Measurements from ENCODE around the gene SCGB3A2. TPM values are rescaled to one million over a fixed set of nuclear protein-coding genes. Genes with fewer than 3 reads are reported as not detected.
"Not testable (repeated sequence)": the region's sequence is repeated elsewhere in the genome, so short reads cannot be mapped to it uniquely, and the experiment has no call there.

SCGB3A2 gene
- polyA plus RNA-seq, 3 donors from 2014 or later, result not detected

DNA sequence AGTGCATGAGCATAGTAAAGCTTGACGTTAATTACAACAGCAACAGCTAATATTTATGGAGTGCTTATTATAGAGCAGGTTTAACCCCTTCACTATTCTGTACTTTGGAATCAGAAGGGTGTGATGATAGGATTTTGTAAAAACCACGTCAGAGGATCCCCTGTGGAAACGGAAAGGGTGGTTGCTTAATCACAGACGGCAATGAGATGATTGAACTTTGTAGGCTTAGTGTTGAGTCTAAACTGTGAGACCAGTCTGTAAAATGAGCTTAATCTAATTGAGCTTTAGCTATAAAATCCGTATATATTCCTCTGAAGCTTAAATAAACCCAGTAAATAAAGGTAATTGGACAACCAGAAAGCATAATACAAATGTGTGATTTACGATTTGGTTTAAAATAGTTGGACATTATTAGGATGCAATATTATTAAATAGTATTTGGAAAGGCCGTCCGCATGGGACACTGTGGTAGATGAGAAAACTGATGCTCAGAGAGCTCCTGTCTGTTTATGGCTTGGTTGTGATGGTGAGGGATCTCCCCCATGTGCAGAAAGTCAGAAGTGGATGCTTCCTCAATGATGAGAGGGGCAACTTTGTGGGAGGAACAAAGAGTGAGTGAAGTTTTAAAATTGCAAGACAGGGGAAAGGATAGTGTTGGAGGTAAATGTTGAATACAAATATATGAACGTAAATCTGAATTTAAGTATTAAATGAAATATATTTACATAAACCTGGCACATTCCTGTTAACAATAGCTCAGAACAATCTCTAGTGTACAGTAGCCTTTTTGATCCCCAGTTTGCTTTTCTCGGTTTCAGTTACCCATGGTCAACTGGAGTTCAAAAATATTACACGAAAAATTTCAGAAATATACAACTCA, 23.4 kb upstream of the SCGB3A2 start:
- Mint-ChIP-seq H3K27ac (no peak overlapping the region), H3K4me3 (no peak overlapping the region), H3K4me1 (peaks cover 2 to 6% of the 10 kb centered on the region in 2 donors), H3K9me3 (no peaks in the 10 kb centered on the region), H3K27me3 (ENCODE audit: low read depth in 3 of 3) (peaks cover 2 to 6% (median 4%) of the 10 kb centered on the region in 3 donors), H3K36me3 (no peaks in the 10 kb centered on the region)
- no peak for DNase-seq

DNA sequence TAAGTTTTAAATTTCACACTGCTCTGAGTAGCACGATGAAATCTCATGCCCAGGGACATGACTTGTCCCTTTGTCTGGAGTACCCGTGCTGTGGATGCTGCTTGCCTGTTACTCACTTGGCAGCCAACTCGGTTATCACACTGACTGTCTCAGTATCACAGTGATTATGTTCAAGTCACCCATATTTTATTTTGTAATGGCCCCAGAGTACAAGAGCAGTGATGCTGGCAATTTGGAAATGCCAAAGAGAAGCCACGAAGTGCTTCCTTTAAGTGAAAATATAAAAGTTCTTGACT, 22.8 kb upstream of the SCGB3A2 start:
- peaks cover 2 to 6% (median 4%) of the 10 kb centered on the region in 3 donors for H3K27me3 Mint-ChIP-seq (ENCODE audit: low read depth in 3 of 3)
- peaks cover 2 to 6% of the 10 kb centered on the region in 2 donors for H3K4me1 Mint-ChIP-seq
- no peaks in the 10 kb centered on the region for H3K9me3 Mint-ChIP-seq
- no peak overlapping the region for H3K27ac Mint-ChIP-seq
- DNase-seq, result no peak
- H3K36me3 Mint-ChIP-seq, result no peaks in the 10 kb centered on the region
- H3K4me3 Mint-ChIP-seq, result no peak overlapping the region

DNA sequence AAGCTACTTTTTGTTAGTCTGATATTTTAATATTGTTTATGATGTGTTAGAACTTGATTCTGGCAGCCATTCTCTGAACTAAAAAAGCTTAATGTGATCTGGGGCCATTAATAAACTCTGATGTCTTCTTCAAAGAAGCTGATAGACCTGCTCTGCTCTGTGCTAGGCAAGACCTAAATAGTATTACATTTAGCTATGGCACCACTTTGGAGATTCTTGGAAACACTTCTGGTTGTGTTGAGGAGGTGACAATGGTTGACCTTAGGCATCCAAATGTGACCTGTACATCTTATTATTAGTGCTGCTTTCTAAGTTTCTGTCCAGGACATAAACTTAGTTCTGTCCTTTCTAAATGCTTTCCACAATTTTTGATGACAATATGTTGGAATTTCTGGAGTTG, 21.7 kb upstream of the SCGB3A2 start:
- H3K36me3 Mint-ChIP-seq, result no peaks in the 10 kb centered on the region
- no peaks in the 10 kb centered on the region for H3K9me3 Mint-ChIP-seq
- peaks cover 4 to 6% (median 5%) of the 10 kb centered on the region in 3 donors for H3K27me3 Mint-ChIP-seq (ENCODE audit: low read depth in 3 of 3)
- no peak overlapping the region for H3K4me3 Mint-ChIP-seq
- no peak overlapping the region for H3K27ac Mint-ChIP-seq
- peaks cover 2 to 6% of the 10 kb centered on the region in 2 donors for H3K4me1 Mint-ChIP-seq
- no peak for DNase-seq

GRCh38 chr5:147857302-147858129, 21.0 kb upstream of the SCGB3A2 start:
- Mint-ChIP-seq H3K27ac (no peak overlapping the region), H3K9me3 (no peaks in the 10 kb centered on the region), H3K4me3 (no peak overlapping the region), H3K36me3 (no peaks in the 10 kb centered on the region), H3K4me1 (peaks cover 2 to 6% of the 10 kb centered on the region in 2 donors), H3K27me3 (ENCODE audit: low read depth in 3 of 3) (peaks cover 4 to 6% (median 5%) of the 10 kb centered on the region in 3 donors)
- DNase-seq, result peak; percentile 6 to 37 (median 19)

- no peak for DNase-seq
- H3K36me3 Mint-ChIP-seq, result no peaks in the 10 kb centered on the region
- peaks cover 2 to 6% of the 10 kb centered on the region in 2 donors for H3K4me1 Mint-ChIP-seq
These were observed 19.9 kb upstream of the SCGB3A2 start for GRCh38 chr5:147858565-147858964.

DNA sequence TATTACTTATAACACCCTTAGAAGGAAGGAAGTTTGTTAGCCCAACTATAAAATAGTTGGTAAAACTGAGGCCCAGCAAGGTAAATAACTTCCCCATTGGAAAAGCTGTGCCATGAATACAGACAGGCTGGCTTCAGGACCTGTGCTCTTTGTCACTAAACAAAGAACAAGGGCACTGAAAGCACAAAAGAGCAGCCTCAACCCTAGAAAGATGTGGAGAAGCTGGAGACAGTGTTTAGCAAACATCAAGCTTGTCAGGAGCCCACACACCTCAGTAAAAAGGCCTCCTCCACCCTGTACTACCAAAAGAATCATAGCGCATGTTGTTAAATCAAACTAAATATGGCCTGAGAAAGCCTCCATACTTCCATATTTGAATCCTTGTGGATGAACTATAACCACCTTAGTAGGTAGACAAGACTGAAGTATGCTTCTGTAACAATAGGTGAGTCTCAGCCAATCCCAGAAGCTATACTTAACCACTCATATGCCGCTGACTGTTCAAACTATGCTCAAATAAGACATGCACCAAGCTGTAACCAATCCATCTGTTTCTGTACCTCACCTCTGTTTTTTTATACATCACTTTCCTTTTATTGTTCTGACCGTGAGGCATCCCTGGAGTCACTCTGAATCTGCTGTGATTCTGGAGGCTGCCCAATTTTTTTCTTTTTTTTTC, 18.4 kb upstream of the SCGB3A2 start:
- no peak overlapping the region for H3K27ac Mint-ChIP-seq
- H3K9me3 Mint-ChIP-seq, result no peaks in the 10 kb centered on the region
- DNase-seq, result no peak
- H3K4me3 Mint-ChIP-seq, result no peak overlapping the region
- peaks cover 2 to 6% of the 10 kb centered on the region in 2 donors for H3K4me1 Mint-ChIP-seq
- peaks cover 0 to 5% (median 2%) of the 10 kb centered on the region in 3 donors for H3K27me3 Mint-ChIP-seq (ENCODE audit: low read depth in 3 of 3)
- no peaks in the 10 kb centered on the region for H3K36me3 Mint-ChIP-seq

More at GRCh38 chr5:147858565-147858964, 19.9 kb upstream of the SCGB3A2 start:
- Mint-ChIP-seq H3K27ac (no peak overlapping the region), H3K27me3 (ENCODE audit: low read depth in 3 of 3) (peaks cover 4 to 6% (median 5%) of the 10 kb centered on the region in 3 donors), H3K4me3 (no peak overlapping the region), H3K9me3 (no peaks in the 10 kb centered on the region)

DNA sequence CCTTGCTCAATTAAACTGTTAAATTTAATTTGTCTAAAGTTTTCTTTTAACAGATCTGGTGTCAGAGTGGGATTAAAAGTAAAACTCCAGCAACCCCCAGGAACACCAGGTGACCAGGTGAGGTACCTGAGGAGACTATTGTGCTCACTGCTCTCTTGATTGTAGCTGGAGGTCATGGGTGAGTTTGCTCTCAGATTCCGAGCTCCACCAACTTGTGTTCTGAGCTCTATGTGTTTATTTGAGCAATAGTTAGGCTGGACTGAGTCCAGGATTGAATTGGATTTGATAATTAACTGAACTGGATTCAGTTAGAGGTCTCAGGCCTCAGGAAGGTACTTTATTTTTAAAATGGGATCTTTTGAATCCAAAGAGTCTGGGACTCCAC, 17.9 kb upstream of the SCGB3A2 start:
- Mint-ChIP-seq H3K36me3 (no peaks in the 10 kb centered on the region), H3K4me1 (peaks cover 2 to 6% of the 10 kb centered on the region in 2 donors), H3K4me3 (no peak overlapping the region), H3K27ac (no peak overlapping the region), H3K9me3 (no peaks in the 10 kb centered on the region), H3K27me3 (ENCODE audit: low read depth in 3 of 3) (peaks cover 0 to 5% (median 0%) of the 10 kb centered on the region in 3 donors)
- no peak for DNase-seq

GRCh38 chr5:147863454-147864158, 14.9 kb upstream of the SCGB3A2 start:
- Mint-ChIP-seq H3K27me3 (ENCODE audit: low read depth in 3 of 3) (peaks cover 0 to 12% (median 0%) of the 10 kb centered on the region in 3 donors), H3K4me3 (no peak overlapping the region), H3K36me3 (no peaks in the 10 kb centered on the region), H3K27ac (no peak overlapping the region), H3K9me3 (no peaks in the 10 kb centered on the region), H3K4me1 (no peaks in the 10 kb centered on the region)
- no peak for DNase-seq

- no peaks in the 10 kb centered on the region for H3K36me3 Mint-ChIP-seq
- H3K27ac Mint-ChIP-seq, result no peak overlapping the region
- no peaks in the 10 kb centered on the region for H3K4me1 Mint-ChIP-seq
- peaks cover 0 to 18% (median 2%) of the 10 kb centered on the region in 3 donors for H3K27me3 Mint-ChIP-seq (ENCODE audit: low read depth in 3 of 3)
- H3K4me3 Mint-ChIP-seq, result no peak overlapping the region
- H3K9me3 Mint-ChIP-seq, result no peaks in the 10 kb centered on the region
- DNase-seq, result no peak
These were observed 9.4 kb upstream of the SCGB3A2 start for GRCh38 chr5:147869112-147869511.

DNA sequence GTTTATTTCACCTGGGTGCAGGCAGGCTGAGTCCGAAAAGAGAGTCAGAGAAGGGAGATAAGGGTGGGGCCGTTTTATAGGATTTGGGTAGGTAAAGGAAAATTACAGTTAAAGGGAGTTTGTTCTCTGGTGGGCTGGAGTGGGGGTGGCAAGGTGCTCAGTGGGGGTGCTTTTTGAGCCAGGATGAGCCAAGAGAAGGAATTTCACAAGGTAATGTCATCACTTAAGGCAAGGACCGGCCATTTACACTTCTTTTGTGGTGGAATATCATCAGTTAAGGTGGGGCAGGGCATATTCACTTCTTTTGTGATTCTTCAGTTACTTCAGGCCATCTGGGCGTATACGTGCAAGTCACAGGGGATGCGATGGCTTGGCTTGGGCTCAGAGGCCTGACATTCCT, 8.6 kb upstream of the SCGB3A2 start:
- not testable (repeated sequence) for H3K4me3 Mint-ChIP-seq, H3K4me1 Mint-ChIP-seq, H3K36me3 Mint-ChIP-seq, H3K27ac Mint-ChIP-seq, DNase-seq, H3K9me3 Mint-ChIP-seq
- H3K27me3 Mint-ChIP-seq (ENCODE audit: low read depth in 3 of 3), result peaks cover 0 to 17% (median 2%) of the 10 kb centered on the region in 3 donors

GRCh38 chr5:147871980-147872549, 6.4 kb upstream of the SCGB3A2 start:
- not testable (repeated sequence) for DNase-seq, H3K4me3 Mint-ChIP-seq, H3K4me1 Mint-ChIP-seq, H3K36me3 Mint-ChIP-seq, H3K27ac Mint-ChIP-seq, H3K9me3 Mint-ChIP-seq
- H3K27me3 Mint-ChIP-seq (ENCODE audit: low read depth in 3 of 3), result peaks cover 0 to 10% (median 2%) of the 10 kb centered on the region in 3 donors

- not testable (repeated sequence) for H3K4me1 Mint-ChIP-seq, H3K27ac Mint-ChIP-seq, H3K4me3 Mint-ChIP-seq, H3K9me3 Mint-ChIP-seq, H3K36me3 Mint-ChIP-seq, DNase-seq
- H3K27me3 Mint-ChIP-seq (ENCODE audit: low read depth in 3 of 3), result peaks cover 0 to 10% (median 2%) of the 10 kb centered on the region in 3 donors
These were observed 5.6 kb upstream of the SCGB3A2 start for GRCh38 chr5:147872744-147873435.
